Spleen (tissue), 11 donors: ENCODE data around the gene ZNF280D. TPM values are rescaled to one million over a fixed set of nuclear protein-coding genes. Genes with fewer than 3 reads are reported as not detected.

ENCODE experiments used
- DNase-seq: peaks from one replicate; pipeline ENCODE4 v3.0.0-alpha.2; 2020
- H3K27ac ChIP-seq, 8 donors: fragments of 200-600 bp; sonication (generic) in 7 of 8; 1 replicate in 4 of 8; 2 replicates in 4 of 8; pipeline versions ENCODE4 v1.5.0 to v1.8.0; 2016 to 2021; ENCODE audit warnings: inconsistent platforms in 4 of 8, mild to moderate bottlenecking in 4 of 8, moderate library complexity in 1 of 8
- H3K27me3 ChIP-seq, 7 donors: fragments of 200-600 bp; sonication (generic) in 6 of 7; replicated peaks in 1 of 7; 1 replicate in 4 of 7; 2 replicates in 3 of 7; pipeline versions ENCODE4 v1.5.0 to v1.8.0; 2016 to 2021; ENCODE audit warnings: inconsistent platforms in 3 of 7, mild to moderate bottlenecking in 1 of 7
- H3K36me3 ChIP-seq, 6 donors: fragments of 200-600 bp; sonication (generic) in 5 of 6; 1 replicate in 4 of 6; 2 replicates in 2 of 6; pipeline versions ENCODE4 v1.5.0 to v1.8.0; 2016 to 2021; ENCODE audit warnings: inconsistent platforms in 2 of 6
- H3K4me1 ChIP-seq, 6 donors: fragments of 200-600 bp; sonication (generic) in 5 of 6; 1 replicate in 3 of 6; 2 replicates in 3 of 6; pipeline versions ENCODE4 v1.5.0 to v1.8.0; 2016 to 2021; ENCODE audit warnings: inconsistent platforms in 3 of 6
- H3K4me3 ChIP-seq, 8 donors: fragments of 200-600 bp; sonication (generic) in 7 of 8; 1 replicate in 4 of 8; 2 replicates in 4 of 8; pipeline versions ENCODE4 v1.5.0 to v1.8.0; 2016 to 2021; ENCODE audit warnings: inconsistent platforms in 4 of 8, mild to moderate bottlenecking in 4 of 8, moderate library complexity in 2 of 8
- H3K9me3 ChIP-seq, 8 donors: fragments of 200-600 bp; sonication (generic) in 7 of 8; 1 replicate in 4 of 8; 2 replicates in 4 of 8; pipeline versions ENCODE4 v1.5.0 to v1.8.0; 2016 to 2021; ENCODE audit warnings: inconsistent platforms in 4 of 8
- POLR2A ChIP-seq, 3 donors: fragments of 450-650 bp; IDR thresholded peaks; one replicate each; pipeline ENCODE4 v1.5.1; 2017; ENCODE audit warnings: antibody characterized with exemption in 3 of 3, mild to moderate bottlenecking in 1 of 3
- POLR2AphosphoS5 ChIP-seq, 3 donors: sonication (generic); formaldehyde crosslinking; IDR thresholded peaks; one replicate each; pipeline ENCODE4 v1.5.1; 2017; ENCODE audit warnings: antibody characterized with exemption in 3 of 3
- WGBS, 5 donors: extraction: QIAGEN DNeasy Blood & Tissue Kit in 3 of 5; methylation state at CpG; one replicate each; pipeline versions ENCODE4 v1.1.5 to v1.1.7; 2013 to 2018; 5-methylcytosine and 5-hydroxymethylcytosine counted together
- intact Hi-C: fragments of 100-400 bp; cut with DNase I; formaldehyde crosslinking; loops from one replicate; pipeline ENCODE4 v1.15.0; 2023; ENCODE audit warnings: low total_unique reads
- polyA plus RNA-seq, 3 donors: library from polyadenylated mRNA; stranded (reverse); fragments of 200-250 nt; gene quantifications; one replicate each; pipeline ENCODE4 v1.2.1, GENCODE V29; 2013
- total RNA-seq, 7 donors: library from RNA; depleted of rRNA in 3 of 7; stranded (reverse); fragments of >200 nt in 3 of 7; fragmentation: NEBNext Ultra II Directional in 4 of 7; extraction: Animal tissue kit (Norgen Biotek cat#: 25700) in 4 of 7; gene quantifications; one replicate each; pipeline versions ENCODE4 v1.1.0 to v1.2.1, GENCODE V29; 2016 to 2021
- TF ChIP-seq, protein P1 (sequence below), 11 experiments: fragments of 200-600 bp in 7 of 11; fragments of 450-650 bp in 4 of 11; sonication (generic) in 4 of 11; IDR thresholded peaks in 8 of 11; conservative IDR thresholded peaks in 3 of 11; 1 replicate in 7 of 11; 2 replicates in 4 of 11; pipeline versions ENCODE4 v1.4.0 to v1.8.0; 2016 to 2021; ENCODE audit warnings: antibody characterized with exemption in 11 of 11, inconsistent platforms in 4 of 11, mild to moderate bottlenecking in 1 of 11
- donor health status: healthy with polysubstance abuse.
- donor health status: DM: no; HTN: no; CAD: no; lungs with moderate emphysema.
- donor health status: DM: no; HTN: no; CAD: no.
- donor health status: Bipolar disorder and iron deficiency.
- donor health status: healthy.
- donor health status: DM: no; HTN: no; CAD: no.
- donor health status: DM: yes; HTN: yes; CAD: no.

Gene ZNF280D
- total and polyA plus RNA-seq, 10 donors = 15.5 to 71.3 (median 44.4) TPM

DNA sequence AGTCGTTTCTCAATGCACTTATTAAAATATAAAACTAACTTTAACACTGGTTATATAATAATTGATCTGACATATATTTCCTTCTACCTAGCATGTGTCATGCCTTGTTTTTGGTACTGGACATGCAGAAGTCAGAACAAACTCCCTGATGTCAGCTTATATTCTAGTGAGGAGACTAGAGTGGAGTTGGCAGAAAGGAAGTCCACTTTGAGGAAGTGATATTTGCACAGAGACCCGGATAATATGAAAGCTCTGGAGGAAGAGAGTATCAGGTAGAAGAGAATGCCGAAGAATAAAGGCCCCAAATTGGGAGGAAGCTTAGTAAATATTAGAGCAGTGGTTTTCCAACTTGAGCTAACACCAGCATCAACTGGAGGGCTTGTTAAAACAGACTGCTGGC lies 24.6 kb upstream of the ZNF280D start:
- no peak overlapping the region for H3K27ac ChIP-seq
- TF ChIP-seq, protein P1, sequence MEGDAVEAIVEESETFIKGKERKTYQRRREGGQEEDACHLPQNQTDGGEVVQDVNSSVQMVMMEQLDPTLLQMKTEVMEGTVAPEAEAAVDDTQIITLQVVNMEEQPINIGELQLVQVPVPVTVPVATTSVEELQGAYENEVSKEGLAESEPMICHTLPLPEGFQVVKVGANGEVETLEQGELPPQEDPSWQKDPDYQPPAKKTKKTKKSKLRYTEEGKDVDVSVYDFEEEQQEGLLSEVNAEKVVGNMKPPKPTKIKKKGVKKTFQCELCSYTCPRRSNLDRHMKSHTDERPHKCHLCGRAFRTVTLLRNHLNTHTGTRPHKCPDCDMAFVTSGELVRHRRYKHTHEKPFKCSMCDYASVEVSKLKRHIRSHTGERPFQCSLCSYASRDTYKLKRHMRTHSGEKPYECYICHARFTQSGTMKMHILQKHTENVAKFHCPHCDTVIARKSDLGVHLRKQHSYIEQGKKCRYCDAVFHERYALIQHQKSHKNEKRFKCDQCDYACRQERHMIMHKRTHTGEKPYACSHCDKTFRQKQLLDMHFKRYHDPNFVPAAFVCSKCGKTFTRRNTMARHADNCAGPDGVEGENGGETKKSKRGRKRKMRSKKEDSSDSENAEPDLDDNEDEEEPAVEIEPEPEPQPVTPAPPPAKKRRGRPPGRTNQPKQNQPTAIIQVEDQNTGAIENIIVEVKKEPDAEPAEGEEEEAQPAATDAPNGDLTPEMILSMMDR (IDR thresholded peaks at IDR 0.05 in 8 of 11, conservative IDR thresholded peaks at IDR 0.05 in 3 of 11) = no peak
- TF ChIP-seq POLR2A (IDR thresholded peaks at IDR 0.05) = no peak
- H3K4me3 ChIP-seq = no peak overlapping the region
- H3K4me1 ChIP-seq = peaks cover 0 to 12% (median 0%) of the 10 kb centered on the region in 6 donors
- 46 to 61% (median 52%) methylated on average over 3 of the region's 3 CpGs for WGBS, 5 donors
- intact Hi-C loops = no loop called here
- H3K9me3 ChIP-seq = no peaks in the 10 kb centered on the region
- no peak for DNase-seq
- no peaks in the 10 kb centered on the region for H3K36me3 ChIP-seq
- H3K27me3 ChIP-seq = no peaks in the 10 kb centered on the region

DNA sequence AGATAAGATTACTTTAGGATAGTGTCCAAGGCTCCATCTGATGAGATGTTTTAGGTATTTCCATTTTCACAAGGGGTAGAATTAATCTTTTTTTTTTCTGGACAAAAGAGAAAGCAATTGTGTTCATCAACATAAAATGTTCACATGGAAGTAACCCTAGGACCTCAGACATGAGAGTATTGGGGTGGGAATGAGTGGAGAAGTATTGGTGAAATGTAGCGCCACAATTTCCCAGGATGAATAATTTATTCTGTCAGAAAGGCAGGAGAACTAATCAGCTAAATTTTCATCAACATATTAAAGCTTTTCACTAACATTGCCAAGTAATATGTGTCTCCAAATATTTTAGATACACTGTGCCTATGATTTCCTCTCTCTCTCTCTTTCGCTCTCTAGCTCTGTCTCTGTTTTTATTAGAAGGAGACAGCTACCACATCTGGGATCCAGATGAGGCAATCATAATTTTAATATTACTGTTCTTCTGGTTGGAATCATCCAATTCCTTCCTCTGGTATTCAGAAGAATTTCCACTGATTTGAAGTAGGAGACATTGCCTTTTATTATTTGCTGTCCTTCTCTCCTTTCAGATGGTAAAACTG lies 21.6 kb upstream of the ZNF280D start:
- H3K4me3 ChIP-seq = no peak overlapping the region
- H3K4me1 ChIP-seq = peaks cover 0 to 10% (median 0%) of the 10 kb centered on the region in 6 donors
- H3K9me3 ChIP-seq = no peaks in the 10 kb centered on the region
- intact Hi-C loops = no loop called here
- DNase-seq = no peak
- H3K27me3 ChIP-seq = no peaks in the 10 kb centered on the region
- WGBS, 5 donors = 91 to 98% (median 94%) methylated on average over 2 of the region's 2 CpGs
- H3K36me3 ChIP-seq = no peaks in the 10 kb centered on the region
- TF ChIP-seq POLR2AphosphoS5 (IDR thresholded peaks at IDR 0.05) (no peak), POLR2A (IDR thresholded peaks at IDR 0.05) (no peak)
- TF ChIP-seq, protein P1 (IDR thresholded peaks at IDR 0.05 in 8 of 11, conservative IDR thresholded peaks at IDR 0.05 in 3 of 11) = no peak
- H3K27ac ChIP-seq = no peak overlapping the region

DNA sequence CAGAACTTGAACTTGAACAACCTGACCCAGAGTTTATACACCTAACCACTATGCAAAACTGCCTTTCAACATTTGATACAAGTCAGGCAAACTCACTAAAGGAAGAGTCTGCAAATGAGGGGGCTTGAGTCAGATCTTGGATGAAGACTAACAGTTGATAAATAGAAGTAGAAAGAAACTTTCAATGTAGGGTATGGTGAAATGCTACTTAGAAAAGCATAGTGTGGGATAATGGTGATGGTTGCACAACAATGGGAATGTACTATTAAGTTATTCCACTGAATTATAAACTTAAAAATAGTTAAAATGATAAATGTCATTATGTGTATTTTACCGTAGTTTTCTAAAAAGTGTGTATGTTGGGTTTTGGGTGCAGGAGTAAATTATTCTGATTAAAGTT lies 19.7 kb upstream of the ZNF280D start:
- intact Hi-C loops = no loop called here
- H3K9me3 ChIP-seq = no peaks in the 10 kb centered on the region
- peaks cover 0 to 4% (median 0%) of the 10 kb centered on the region in 6 donors for H3K4me1 ChIP-seq
- TF ChIP-seq POLR2A (IDR thresholded peaks at IDR 0.05) = no peak
- TF ChIP-seq POLR2AphosphoS5 (IDR thresholded peaks at IDR 0.05) = no peak
- TF ChIP-seq, protein P1 (IDR thresholded peaks at IDR 0.05 in 8 of 11, conservative IDR thresholded peaks at IDR 0.05 in 3 of 11) = no peak
- H3K27me3 ChIP-seq = no peaks in the 10 kb centered on the region
- H3K36me3 ChIP-seq = no peaks in the 10 kb centered on the region
- WGBS, 5 donors = 94 to 100% (median 96%) methylated on average over 1 of the region's 1 CpG
- DNase-seq = no peak
- no peak overlapping the region for H3K4me3 ChIP-seq
- H3K27ac ChIP-seq = no peak overlapping the region

DNA sequence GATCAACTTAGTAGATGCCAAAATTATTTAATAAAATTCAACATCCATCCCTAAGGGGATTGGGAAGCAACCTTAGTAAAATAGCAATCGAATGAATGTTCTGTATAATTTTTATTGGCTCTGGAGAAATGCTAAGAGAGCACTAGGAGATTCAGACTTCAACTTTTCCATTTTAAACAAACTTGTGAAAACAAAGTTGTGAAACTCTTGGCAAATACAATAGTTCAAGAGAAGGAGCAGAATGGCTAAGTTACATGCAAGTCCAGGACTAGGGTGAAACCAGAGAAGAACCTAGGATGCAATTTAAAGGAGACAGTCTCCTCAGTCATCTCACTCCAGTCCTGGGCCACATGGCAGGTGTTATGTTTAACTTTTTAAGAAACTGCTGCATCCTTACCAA lies 16.7 kb upstream of the ZNF280D start:
- WGBS, 5 donors = 91 to 97% (median 94%) methylated on average over 1 of the region's 1 CpG
- no peak for DNase-seq
- no peak overlapping the region for H3K4me3 ChIP-seq
- H3K27ac ChIP-seq = no peak overlapping the region
- intact Hi-C loops = no loop called here
- H3K4me1 ChIP-seq = no peaks in the 10 kb centered on the region
- H3K36me3 ChIP-seq = no peaks in the 10 kb centered on the region
- no peak for TF ChIP-seq POLR2AphosphoS5 (IDR thresholded peaks at IDR 0.05)
- TF ChIP-seq POLR2A (IDR thresholded peaks at IDR 0.05) = no peak
- TF ChIP-seq, protein P1 (IDR thresholded peaks at IDR 0.05 in 8 of 11, conservative IDR thresholded peaks at IDR 0.05 in 3 of 11) = no peak
- no peaks in the 10 kb centered on the region for H3K27me3 ChIP-seq
- no peaks in the 10 kb centered on the region for H3K9me3 ChIP-seq
